ENCODE measurements around the gene SF3A1. TPM values are rescaled to one million over a fixed set of nuclear protein-coding genes. Genes with fewer than 3 reads are reported as not detected.
"Not testable (repeated sequence)": the region's sequence is repeated elsewhere in the genome, so short reads cannot be mapped to it uniquely, and the experiment has no call there.

Gene SF3A1, protein sequence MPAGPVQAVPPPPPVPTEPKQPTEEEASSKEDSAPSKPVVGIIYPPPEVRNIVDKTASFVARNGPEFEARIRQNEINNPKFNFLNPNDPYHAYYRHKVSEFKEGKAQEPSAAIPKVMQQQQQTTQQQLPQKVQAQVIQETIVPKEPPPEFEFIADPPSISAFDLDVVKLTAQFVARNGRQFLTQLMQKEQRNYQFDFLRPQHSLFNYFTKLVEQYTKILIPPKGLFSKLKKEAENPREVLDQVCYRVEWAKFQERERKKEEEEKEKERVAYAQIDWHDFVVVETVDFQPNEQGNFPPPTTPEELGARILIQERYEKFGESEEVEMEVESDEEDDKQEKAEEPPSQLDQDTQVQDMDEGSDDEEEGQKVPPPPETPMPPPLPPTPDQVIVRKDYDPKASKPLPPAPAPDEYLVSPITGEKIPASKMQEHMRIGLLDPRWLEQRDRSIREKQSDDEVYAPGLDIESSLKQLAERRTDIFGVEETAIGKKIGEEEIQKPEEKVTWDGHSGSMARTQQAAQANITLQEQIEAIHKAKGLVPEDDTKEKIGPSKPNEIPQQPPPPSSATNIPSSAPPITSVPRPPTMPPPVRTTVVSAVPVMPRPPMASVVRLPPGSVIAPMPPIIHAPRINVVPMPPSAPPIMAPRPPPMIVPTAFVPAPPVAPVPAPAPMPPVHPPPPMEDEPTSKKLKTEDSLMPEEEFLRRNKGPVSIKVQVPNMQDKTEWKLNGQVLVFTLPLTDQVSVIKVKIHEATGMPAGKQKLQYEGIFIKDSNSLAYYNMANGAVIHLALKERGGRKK
- 100 to 1,000 TPM in 1 of 4 donors, 10 to 100 TPM in 3; 19.5 to 185 (median 40.2) TPM for total RNA-seq

DNA sequence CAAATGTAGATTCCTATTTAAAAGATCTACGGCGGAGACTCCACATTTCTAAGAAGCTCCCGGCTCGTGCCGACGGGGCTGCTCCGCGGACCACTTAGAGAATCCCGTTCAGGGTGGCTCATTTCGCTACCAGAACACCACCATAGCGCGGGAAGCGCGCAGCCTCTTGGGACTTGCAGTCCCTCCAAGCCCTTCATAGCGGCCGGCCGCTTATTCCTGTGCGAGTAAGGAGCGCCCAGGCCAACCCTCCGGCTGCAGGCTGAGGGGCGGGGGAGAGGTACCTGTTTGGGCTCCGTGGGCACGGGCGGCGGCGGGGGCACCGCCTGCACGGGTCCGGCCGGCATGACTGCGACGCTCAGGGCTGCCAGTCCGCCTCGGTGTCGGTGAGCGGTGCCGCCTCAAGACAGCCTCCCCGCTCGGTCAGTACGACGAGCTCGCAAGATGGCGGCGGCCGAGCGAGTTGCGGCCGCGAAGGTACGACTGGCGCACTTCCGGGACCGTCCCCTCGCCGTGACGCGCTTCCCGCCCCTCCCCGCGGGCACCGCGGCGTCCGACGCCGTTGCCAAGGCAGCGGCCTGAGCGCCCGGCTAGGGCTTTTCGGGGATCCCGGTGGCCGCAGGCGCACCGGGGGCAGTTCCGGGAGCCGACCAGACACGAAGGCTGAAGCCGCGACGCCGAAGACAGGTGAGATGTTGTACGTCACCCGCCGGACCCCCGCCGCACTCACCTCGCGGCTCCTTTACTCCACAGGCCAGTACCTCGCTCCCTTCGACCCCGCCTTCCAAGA, at the start of gene SF3A1, which contains the start of gene CCDC157:
Gene SF3A1 (minus strand): TSS at position 446 of the 787 bp plus-strand sequence. CDS start 102 bp downstream, at position 344.
Gene CCDC157 (plus strand): TSS at position 559 of the 787 bp plus-strand sequence. CDS start 8,994 bp downstream, outside the sequence.
- peak; percentile 82 to 96 for TF ChIP-seq POLR2A (IDR thresholded peaks at IDR 0.05)
- peak in 2 of 4 experiments; percentile 1 to 21 for TF ChIP-seq CTCF (IDR thresholded peaks at IDR 0.05)
- peak; percentile 80 to 88 for DNase-seq
- intact Hi-C loops (cut with DNase I; ENCODE audit: low total_unique reads): no loop called here
- no peaks in the 10 kb centered on the region for H3K9me3 ChIP-seq
- H3K27ac ChIP-seq: peak within 1 kb of the TSS; percentile 93 to 96
- H3K27me3 ChIP-seq: no peaks in the 10 kb centered on the region
- no peaks in the 10 kb centered on the region for H3K36me3 ChIP-seq
- peaks cover 9 to 18% of the 10 kb centered on the region in 2 donors for H3K4me1 ChIP-seq
- H3K4me3 ChIP-seq: peak within 1 kb of the TSS; percentile 81 to 84

GRCh38 chr22:30406400-30406799, 49.7 kb upstream of the SF3A1 start:
- no peak overlapping the region for H3K27ac ChIP-seq
- no peaks in the 10 kb centered on the region for H3K27me3 ChIP-seq
- H3K9me3 ChIP-seq: no peaks in the 10 kb centered on the region
- no peaks in the 10 kb centered on the region for H3K36me3 ChIP-seq
- H3K4me3 ChIP-seq: no peak overlapping the region
- H3K4me1 ChIP-seq: no peaks in the 10 kb centered on the region
- intact Hi-C loops (cut with DNase I; ENCODE audit: low total_unique reads): no loop called here
- DNase-seq: no peak
- TF ChIP-seq POLR2A (IDR thresholded peaks at IDR 0.05) (no peak), CTCF (IDR thresholded peaks at IDR 0.05) (no peak)

- no peaks in the 10 kb centered on the region for H3K27me3 ChIP-seq
- no peak for DNase-seq
Measured at GRCh38 chr22:30405731-30406130, 49.0 kb upstream of the SF3A1 start.

DNA sequence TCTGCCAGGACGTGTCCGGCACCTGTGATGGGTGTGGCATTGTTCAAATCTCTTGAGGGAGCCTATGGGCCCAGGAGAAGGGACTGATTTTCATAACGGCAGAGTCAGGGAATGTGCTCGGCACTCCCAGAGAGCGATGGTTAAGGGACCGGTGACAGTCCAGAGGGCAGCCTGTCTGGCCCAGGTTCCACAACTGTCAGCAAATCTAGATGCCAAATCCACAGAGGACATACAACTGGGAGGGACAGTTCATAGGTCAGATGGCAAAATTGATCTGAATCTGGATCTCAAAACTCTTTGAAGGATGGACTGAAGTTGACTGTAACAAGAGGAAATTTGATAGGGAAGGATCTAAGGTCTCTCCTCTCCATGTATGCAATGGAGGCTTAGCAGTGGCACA, 47.6 kb upstream of the SF3A1 start:
- TF ChIP-seq CTCF (IDR thresholded peaks at IDR 0.05) (no peak), POLR2A (IDR thresholded peaks at IDR 0.05) (no peak)
- intact Hi-C loops (cut with DNase I; ENCODE audit: low total_unique reads): no loop called here
- no peak for DNase-seq
- Histone ChIP-seq H3K27ac (no peak overlapping the region), H3K36me3 (no peaks in the 10 kb centered on the region), H3K4me3 (no peak overlapping the region), H3K4me1 (no peaks in the 10 kb centered on the region), H3K9me3 (no peaks in the 10 kb centered on the region), H3K27me3 (no peaks in the 10 kb centered on the region)

More at GRCh38 chr22:30405731-30406130, 49.0 kb upstream of the SF3A1 start:
- no peak overlapping the region for H3K27ac ChIP-seq
- H3K9me3 ChIP-seq: no peaks in the 10 kb centered on the region
- no peak for TF ChIP-seq POLR2A (IDR thresholded peaks at IDR 0.05)
- TF ChIP-seq CTCF (IDR thresholded peaks at IDR 0.05): no peak
- no peaks in the 10 kb centered on the region for H3K4me1 ChIP-seq
- intact Hi-C loops (cut with DNase I; ENCODE audit: low total_unique reads): no loop called here
- H3K36me3 ChIP-seq: no peaks in the 10 kb centered on the region
- no peak overlapping the region for H3K4me3 ChIP-seq

DNA sequence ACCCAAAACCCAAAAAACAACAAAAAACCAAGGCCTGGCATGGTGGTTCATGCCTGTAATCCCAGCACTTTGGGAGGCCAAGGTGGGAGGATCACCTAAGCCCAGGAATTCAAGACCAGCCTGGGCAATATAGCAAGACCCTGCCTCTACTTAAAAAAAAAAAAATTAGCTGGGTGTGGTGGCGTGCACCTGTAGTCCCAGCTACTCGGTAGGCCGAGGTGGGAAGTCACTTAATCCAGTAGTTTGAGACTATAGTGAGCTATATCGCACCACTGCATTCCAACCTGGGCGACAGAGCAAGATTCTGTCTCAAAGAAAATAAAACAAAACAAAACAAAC, 46.0 kb upstream of the SF3A1 start:
- intact Hi-C loops (cut with DNase I; ENCODE audit: low total_unique reads); DNase-seq; H3K4me1 ChIP-seq; H3K36me3 ChIP-seq; H3K4me3 ChIP-seq; H3K9me3 ChIP-seq; H3K27ac ChIP-seq; H3K27me3 ChIP-seq: not testable (repeated sequence)

Data from uterus (tissue), 4 donors.